HL-60 (cell line): ENCODE results near the gene REXO4.

ENCODE experiments used
- DNase-seq, 2 experiments: peaks; one replicate each; pipeline ENCODE4 v3.0.0-alpha.2; 2010 to 2020; ENCODE audit warnings: low read depth in 1 of 2, low spot score in 1 of 2
- H3K27ac ChIP-seq: fragments of 250-450 bp; sonication (Bioruptor Pico); replicated peaks from 2 replicates; pipeline ENCODE4 v1.5.1; 2020; ENCODE audit warnings: mild to moderate bottlenecking, moderate library complexity
- H3K27me3 ChIP-seq: fragments of 250-450 bp; sonication (Bioruptor Pico); 2 replicates; pipeline ENCODE4 v1.5.1; 2021; ENCODE audit warnings: mild to moderate bottlenecking, moderate library complexity; ENCODE audit not compliant: insufficient read depth, poor library complexity, severe bottlenecking
- H3K4me3 ChIP-seq: replicated peaks from 2 replicates; pipeline ENCODE4 v1.5.1; 2011; ENCODE audit warnings: mild to moderate bottlenecking, control low read depth, low read length; ENCODE audit not compliant: insufficient read depth
- GABPA ChIP-seq: IDR thresholded peaks from 2 replicates; pipeline ENCODE4 v1.6.1; 2012; ENCODE audit warnings: low read depth
- POLR2AphosphoS5 ChIP-seq: IDR thresholded peaks from 2 replicates; pipeline ENCODE4 v1.6.1; 2012; ENCODE audit warnings: low read depth
- SPI1 ChIP-seq: IDR thresholded peaks from 2 replicates; pipeline ENCODE4 v1.6.1; 2012; ENCODE audit warnings: low read depth, mild to moderate bottlenecking, borderline replicate concordance
- TF ChIP-seq, protein P1 (sequence below): IDR thresholded peaks from one replicate; pipeline ENCODE4 v1.5.1; 2011; ENCODE audit warnings: low read length, control low read depth, inconsistent platforms; ENCODE audit not compliant: insufficient read depth
- TF ChIP-seq, protein P2 (sequence below): IDR thresholded peaks from 2 replicates; pipeline ENCODE4 v1.6.1; 2012; ENCODE audit warnings: low read depth; ENCODE audit not compliant: insufficient replicate concordance

Gene REXO4

DNA sequence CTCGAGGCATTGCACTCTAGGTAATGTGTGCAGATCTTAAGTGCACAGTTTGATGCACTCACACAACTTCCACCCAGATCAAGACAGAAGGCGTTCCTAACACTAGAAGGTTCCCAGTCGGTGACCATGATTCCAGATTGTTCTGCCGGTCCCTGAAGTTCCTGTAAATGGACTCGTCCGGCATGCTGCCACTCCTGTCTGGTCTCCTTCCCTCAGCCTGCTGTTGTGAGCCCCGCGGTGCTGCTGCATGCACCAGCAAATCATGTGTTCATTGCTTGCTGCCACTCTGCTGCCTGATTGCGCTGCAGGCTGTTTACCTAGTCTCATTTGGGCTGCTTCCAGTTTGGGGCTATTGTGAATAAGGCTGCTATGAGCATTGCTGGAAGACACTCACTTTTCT lies 30.1 kb downstream of the REXO4 start:
- TF ChIP-seq POLR2AphosphoS5 (no peak), GABPA (no peak), SPI1 (no peak)
- TF ChIP-seq, protein P1, sequence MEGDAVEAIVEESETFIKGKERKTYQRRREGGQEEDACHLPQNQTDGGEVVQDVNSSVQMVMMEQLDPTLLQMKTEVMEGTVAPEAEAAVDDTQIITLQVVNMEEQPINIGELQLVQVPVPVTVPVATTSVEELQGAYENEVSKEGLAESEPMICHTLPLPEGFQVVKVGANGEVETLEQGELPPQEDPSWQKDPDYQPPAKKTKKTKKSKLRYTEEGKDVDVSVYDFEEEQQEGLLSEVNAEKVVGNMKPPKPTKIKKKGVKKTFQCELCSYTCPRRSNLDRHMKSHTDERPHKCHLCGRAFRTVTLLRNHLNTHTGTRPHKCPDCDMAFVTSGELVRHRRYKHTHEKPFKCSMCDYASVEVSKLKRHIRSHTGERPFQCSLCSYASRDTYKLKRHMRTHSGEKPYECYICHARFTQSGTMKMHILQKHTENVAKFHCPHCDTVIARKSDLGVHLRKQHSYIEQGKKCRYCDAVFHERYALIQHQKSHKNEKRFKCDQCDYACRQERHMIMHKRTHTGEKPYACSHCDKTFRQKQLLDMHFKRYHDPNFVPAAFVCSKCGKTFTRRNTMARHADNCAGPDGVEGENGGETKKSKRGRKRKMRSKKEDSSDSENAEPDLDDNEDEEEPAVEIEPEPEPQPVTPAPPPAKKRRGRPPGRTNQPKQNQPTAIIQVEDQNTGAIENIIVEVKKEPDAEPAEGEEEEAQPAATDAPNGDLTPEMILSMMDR, result no peak
- TF ChIP-seq, protein P2, sequence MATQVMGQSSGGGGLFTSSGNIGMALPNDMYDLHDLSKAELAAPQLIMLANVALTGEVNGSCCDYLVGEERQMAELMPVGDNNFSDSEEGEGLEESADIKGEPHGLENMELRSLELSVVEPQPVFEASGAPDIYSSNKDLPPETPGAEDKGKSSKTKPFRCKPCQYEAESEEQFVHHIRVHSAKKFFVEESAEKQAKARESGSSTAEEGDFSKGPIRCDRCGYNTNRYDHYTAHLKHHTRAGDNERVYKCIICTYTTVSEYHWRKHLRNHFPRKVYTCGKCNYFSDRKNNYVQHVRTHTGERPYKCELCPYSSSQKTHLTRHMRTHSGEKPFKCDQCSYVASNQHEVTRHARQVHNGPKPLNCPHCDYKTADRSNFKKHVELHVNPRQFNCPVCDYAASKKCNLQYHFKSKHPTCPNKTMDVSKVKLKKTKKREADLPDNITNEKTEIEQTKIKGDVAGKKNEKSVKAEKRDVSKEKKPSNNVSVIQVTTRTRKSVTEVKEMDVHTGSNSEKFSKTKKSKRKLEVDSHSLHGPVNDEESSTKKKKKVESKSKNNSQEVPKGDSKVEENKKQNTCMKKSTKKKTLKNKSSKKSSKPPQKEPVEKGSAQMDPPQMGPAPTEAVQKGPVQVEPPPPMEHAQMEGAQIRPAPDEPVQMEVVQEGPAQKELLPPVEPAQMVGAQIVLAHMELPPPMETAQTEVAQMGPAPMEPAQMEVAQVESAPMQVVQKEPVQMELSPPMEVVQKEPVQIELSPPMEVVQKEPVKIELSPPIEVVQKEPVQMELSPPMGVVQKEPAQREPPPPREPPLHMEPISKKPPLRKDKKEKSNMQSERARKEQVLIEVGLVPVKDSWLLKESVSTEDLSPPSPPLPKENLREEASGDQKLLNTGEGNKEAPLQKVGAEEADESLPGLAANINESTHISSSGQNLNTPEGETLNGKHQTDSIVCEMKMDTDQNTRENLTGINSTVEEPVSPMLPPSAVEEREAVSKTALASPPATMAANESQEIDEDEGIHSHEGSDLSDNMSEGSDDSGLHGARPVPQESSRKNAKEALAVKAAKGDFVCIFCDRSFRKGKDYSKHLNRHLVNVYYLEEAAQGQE, result no peak
- Histone ChIP-seq H3K27me3 (no peaks in the 10 kb centered on the region), H3K27ac (no peak overlapping the region), H3K4me3 (no peak overlapping the region)
- DNase-seq, result no peak

DNA sequence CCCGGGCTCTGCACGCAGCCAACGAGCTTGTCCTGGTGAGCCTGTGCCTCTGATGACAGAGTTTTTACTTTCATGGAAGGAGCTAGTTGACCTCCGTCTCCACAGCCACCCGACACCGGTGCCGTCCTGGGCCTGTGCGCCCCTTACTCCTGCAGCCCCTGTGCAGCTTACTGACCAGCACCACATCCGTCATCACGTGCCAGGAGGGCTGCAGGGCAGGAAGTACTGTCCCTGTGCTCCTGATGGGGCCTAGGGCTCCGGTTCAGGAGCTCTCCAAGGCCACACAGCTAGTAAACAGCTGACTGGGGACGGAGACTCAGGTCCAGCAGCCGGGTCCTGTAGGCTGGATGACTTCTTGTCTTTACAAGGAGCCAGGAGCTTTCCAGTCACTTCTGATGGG lies 31.5 kb downstream of the REXO4 start:
- Histone ChIP-seq H3K4me3 (no peak overlapping the region), H3K27ac (no peak overlapping the region), H3K27me3 (no peaks in the 10 kb centered on the region)
- no peak for DNase-seq
- TF ChIP-seq, protein P2, result no peak
- no peak for TF ChIP-seq SPI1

DNA sequence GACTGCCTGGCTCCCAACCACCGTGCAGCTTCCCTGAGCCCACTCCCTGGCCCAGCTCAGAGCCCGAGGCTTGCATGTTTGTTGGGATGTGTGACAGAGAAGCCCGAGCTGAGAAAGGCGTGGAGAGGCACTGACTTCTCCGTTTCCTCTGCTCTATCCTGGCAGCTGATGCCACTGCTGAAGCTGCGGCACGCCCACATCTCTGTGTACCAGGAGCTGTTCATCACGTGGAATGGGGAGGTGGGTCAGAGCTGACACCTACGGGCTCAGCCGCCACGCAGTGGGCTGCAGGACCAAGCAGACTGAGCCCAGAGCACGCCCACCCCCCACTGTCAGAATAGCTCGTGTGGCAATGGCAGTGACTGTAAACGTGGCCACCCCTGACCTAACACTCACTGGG lies 32.4 kb downstream of the REXO4 start:
- DNase-seq, result no peak
- Histone ChIP-seq H3K27ac (no peak overlapping the region), H3K27me3 (no peaks in the 10 kb centered on the region), H3K4me3 (no peak overlapping the region)
- TF ChIP-seq GABPA (no peak), SPI1 (no peak), POLR2AphosphoS5 (no peak)
- TF ChIP-seq, protein P1, result no peak
- TF ChIP-seq, protein P2, result no peak
